Prostate gland (tissue), 2 donors: ENCODE measurements around the gene NCK1. TPM values are rescaled to one million over a fixed set of nuclear protein-coding genes. Genes with fewer than 3 reads are reported as not detected.

ENCODE experiments used
- DNase-seq: peaks from one replicate; pipeline ENCODE4 v3.0.0-alpha.2; 2019; ENCODE audit warnings: low spot score
- H3K27ac ChIP-seq, 2 donors: fragments of 200-600 bp; sonication (generic); 2 replicates each; pipeline ENCODE4 v1.5.1; 2017 to 2019
- H3K27me3 ChIP-seq: fragments of 200-600 bp; sonication (generic); replicated peaks from 2 replicates; pipeline ENCODE4 v1.5.1; 2019; ENCODE audit not compliant: insufficient read depth
- H3K36me3 ChIP-seq, 2 donors: fragments of 200-600 bp; sonication (generic); 1 replicate in 1 of 2; 2 replicates in 1 of 2; pipeline versions ENCODE4 v1.5.1 to v1.8.1; 2017 to 2019
- H3K4me1 ChIP-seq: fragments of 200-600 bp; sonication (generic); replicated peaks from 2 replicates; pipeline ENCODE4 v1.5.1; 2019
- H3K4me3 ChIP-seq, 2 donors: fragments of 200-600 bp; sonication (generic); 2 replicates each; pipeline ENCODE4 v1.5.1; 2017 to 2019
- H3K9me3 ChIP-seq: fragments of 200-600 bp; sonication (generic); 2 replicates; pipeline ENCODE4 v1.5.1; 2017
- POLR2A ChIP-seq: fragments of 450-650 bp; IDR thresholded peaks from one replicate; pipeline ENCODE4 v1.6.1; 2016; ENCODE audit warnings: antibody characterized with exemption, mild to moderate bottlenecking
- POLR2AphosphoS5 ChIP-seq: sonication (generic); formaldehyde crosslinking; IDR thresholded peaks from one replicate; pipeline ENCODE4 v1.6.1; 2017; ENCODE audit warnings: antibody characterized with exemption
- WGBS: methylation state at CpG from one replicate; pipeline ENCODE4 v1.1.5; 2018; 5-methylcytosine and 5-hydroxymethylcytosine counted together
- intact Hi-C: fragments of 100-400 bp; cut with DNase I; formaldehyde crosslinking; loops from one replicate; pipeline ENCODE4 v1.14.2; 2022
- total RNA-seq, 2 donors: library from RNA; depleted of rRNA; stranded (reverse); fragments of >200 nt; gene quantifications; one replicate each; pipeline ENCODE4 v1.1.0, GENCODE V29; 2016
- TF ChIP-seq, protein P1 (sequence below), 4 experiments: fragments of 200-600 bp in 2 of 4; fragments of 450-650 bp in 2 of 4; sonication (generic) in 2 of 4; IDR thresholded peaks; 1 replicate in 3 of 4; 2 replicates in 1 of 4; pipeline ENCODE4 v1.5.1; 2016 to 2019; ENCODE audit warnings: antibody characterized with exemption in 4 of 4, mild to moderate bottlenecking in 2 of 4, moderate library complexity in 2 of 4

NCK1 gene
- total RNA-seq, 2 donors from 2014 or later = 23.3 to 35.6 TPM

DNA sequence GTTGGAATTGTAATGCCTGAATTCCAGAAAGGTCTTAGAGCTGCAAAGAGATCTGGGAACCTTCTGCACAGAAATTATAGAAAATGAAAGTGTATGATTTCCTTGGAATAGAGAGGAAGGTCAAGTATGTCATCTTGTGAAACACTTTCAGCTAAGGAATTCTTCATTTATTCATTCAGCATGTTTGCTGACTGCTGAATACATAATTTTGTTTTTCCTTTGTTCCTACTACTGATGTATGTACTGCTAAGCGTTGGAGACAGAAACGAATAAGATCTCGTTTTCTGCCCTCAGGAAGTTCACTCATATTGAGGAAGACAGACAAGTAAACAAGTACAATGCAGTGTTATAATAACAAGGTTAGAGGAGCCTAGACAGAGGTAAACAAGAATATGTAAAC lies 81.4 kb downstream of the NCK1 start:
- intact Hi-C loops = no loop called here
- Histone ChIP-seq H3K4me3 (no peak overlapping the region), H3K4me1 (no peaks in the 10 kb centered on the region), H3K27ac (no peak overlapping the region), H3K27me3 (no peaks in the 10 kb centered on the region), H3K9me3 (no peaks in the 10 kb centered on the region), H3K36me3 (no peaks in the 10 kb centered on the region)
- WGBS = 69% methylated on average over 3 of the region's 3 CpGs
- DNase-seq = no peak
- TF ChIP-seq, protein P1, sequence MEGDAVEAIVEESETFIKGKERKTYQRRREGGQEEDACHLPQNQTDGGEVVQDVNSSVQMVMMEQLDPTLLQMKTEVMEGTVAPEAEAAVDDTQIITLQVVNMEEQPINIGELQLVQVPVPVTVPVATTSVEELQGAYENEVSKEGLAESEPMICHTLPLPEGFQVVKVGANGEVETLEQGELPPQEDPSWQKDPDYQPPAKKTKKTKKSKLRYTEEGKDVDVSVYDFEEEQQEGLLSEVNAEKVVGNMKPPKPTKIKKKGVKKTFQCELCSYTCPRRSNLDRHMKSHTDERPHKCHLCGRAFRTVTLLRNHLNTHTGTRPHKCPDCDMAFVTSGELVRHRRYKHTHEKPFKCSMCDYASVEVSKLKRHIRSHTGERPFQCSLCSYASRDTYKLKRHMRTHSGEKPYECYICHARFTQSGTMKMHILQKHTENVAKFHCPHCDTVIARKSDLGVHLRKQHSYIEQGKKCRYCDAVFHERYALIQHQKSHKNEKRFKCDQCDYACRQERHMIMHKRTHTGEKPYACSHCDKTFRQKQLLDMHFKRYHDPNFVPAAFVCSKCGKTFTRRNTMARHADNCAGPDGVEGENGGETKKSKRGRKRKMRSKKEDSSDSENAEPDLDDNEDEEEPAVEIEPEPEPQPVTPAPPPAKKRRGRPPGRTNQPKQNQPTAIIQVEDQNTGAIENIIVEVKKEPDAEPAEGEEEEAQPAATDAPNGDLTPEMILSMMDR (IDR thresholded peaks at IDR 0.05) = no peak
- TF ChIP-seq POLR2A = no peak
- TF ChIP-seq POLR2AphosphoS5 = no peak

DNA sequence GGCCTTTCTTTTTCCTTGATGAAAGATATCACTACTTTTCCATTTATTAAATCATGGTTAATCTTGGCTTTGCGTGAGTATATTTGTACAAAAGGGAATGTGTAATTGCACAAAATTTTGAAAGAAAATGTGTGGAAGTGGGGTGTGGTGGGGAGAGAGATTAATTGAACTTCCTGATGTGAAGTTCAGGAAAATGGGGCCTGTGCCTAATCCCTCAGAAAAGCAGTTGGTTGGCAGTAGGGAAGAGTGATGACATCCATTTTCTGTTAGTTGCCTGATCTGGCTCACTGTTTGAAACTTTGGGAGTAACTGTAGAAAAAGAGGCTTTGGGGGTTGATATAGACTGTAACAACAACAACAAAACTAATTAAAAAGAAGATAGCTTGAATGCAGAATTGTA lies 85.0 kb downstream of the NCK1 start:
- Histone ChIP-seq H3K36me3 (no peaks in the 10 kb centered on the region), H3K4me1 (no peaks in the 10 kb centered on the region), H3K9me3 (no peaks in the 10 kb centered on the region), H3K27ac (no peak overlapping the region), H3K4me3 (no peak overlapping the region), H3K27me3 (no peaks in the 10 kb centered on the region)
- TF ChIP-seq, protein P1 (IDR thresholded peaks at IDR 0.05) = no peak
- TF ChIP-seq POLR2AphosphoS5 = no peak
- no peak for TF ChIP-seq POLR2A
- WGBS = 91% methylated on average over 1 of the region's 1 CpG
- DNase-seq = no peak
- intact Hi-C loops = no loop called here

DNA sequence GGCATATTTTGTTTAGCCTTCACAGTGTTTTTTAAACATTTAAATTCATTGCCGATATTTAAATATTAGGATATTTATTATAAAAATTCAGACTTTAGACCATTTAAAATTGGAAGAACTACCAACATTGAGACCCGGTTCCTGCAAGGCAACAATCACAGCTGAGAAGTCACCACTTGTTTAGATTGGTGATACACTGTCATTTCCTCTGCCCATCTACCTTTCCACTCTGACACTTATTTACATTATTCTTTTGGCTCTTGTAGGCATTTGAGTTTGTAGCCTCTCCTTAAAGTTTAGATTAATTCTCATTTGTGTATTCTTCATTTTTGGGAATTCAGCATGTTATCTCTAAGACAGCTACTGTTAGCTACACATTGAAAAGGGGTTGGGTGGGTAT lies 85.5 kb downstream of the NCK1 start:
- no peak for TF ChIP-seq POLR2A
- TF ChIP-seq POLR2AphosphoS5 = no peak
- TF ChIP-seq, protein P1 (IDR thresholded peaks at IDR 0.05) = no peak
- Histone ChIP-seq H3K36me3 (no peaks in the 10 kb centered on the region), H3K9me3 (no peaks in the 10 kb centered on the region), H3K27ac (no peak overlapping the region), H3K27me3 (no peaks in the 10 kb centered on the region), H3K4me3 (no peak overlapping the region), H3K4me1 (no peaks in the 10 kb centered on the region)
- 48% methylated on average over 2 of the region's 2 CpGs for WGBS
- DNase-seq = no peak
- intact Hi-C loops = no loop called here

DNA sequence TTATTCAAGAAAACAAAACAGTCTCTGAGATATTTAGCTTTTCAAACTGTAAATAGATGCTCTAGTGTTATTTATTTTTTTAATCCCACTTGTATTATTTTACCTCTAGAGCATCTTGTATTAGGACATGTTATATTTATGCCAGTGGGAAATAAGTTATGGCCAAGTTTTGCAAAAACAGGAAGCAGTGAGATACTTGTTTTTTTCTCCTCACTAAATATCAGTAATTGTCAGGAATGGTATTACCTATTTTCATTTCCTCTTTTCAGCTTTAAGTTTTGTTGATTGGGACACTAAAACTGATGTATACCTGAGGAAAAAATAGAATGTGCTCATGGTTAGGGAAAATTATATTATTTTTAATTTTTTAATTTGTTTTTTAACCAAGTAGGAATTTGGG lies 87.1 kb downstream of the NCK1 start:
- no peak overlapping the region for H3K4me3 ChIP-seq
- intact Hi-C loops = no loop called here
- TF ChIP-seq POLR2AphosphoS5 = no peak
- TF ChIP-seq, protein P1 (IDR thresholded peaks at IDR 0.05) = no peak
- no peak for TF ChIP-seq POLR2A
- no peak overlapping the region for H3K27ac ChIP-seq
- no peaks in the 10 kb centered on the region for H3K36me3 ChIP-seq
- no peaks in the 10 kb centered on the region for H3K9me3 ChIP-seq
- DNase-seq = no peak
- no peaks in the 10 kb centered on the region for H3K4me1 ChIP-seq
- no peaks in the 10 kb centered on the region for H3K27me3 ChIP-seq

DNA sequence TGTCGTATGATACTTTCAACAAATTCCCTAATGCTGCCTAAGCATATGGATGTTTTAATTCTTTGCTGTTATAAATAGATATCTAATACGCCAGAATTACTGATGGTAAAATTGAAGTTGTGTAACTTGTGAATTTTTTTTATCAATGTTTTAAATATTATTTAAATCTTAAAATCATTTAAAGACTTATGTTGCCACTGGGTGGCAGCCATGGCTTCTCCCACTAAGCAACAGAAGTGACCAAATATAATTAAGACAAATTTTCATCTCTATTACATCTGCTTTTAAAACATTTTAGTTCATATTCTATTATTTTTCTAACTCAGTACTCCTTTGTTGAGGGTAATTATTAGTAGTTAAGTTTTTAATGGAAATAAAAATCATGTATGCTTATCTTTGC lies 87.7 kb downstream of the NCK1 start:
- no peak for DNase-seq
- H3K4me1 ChIP-seq = no peaks in the 10 kb centered on the region
- H3K9me3 ChIP-seq = no peaks in the 10 kb centered on the region
- H3K27ac ChIP-seq = no peak overlapping the region
- WGBS = 97% methylated on average over 2 of the region's 2 CpGs
- no peaks in the 10 kb centered on the region for H3K36me3 ChIP-seq
- intact Hi-C loops = no loop called here
- no peak overlapping the region for H3K4me3 ChIP-seq
- no peaks in the 10 kb centered on the region for H3K27me3 ChIP-seq
- TF ChIP-seq, protein P1 (IDR thresholded peaks at IDR 0.05) = peak in 1 of 4 experiments; percentile 9
- no peak for TF ChIP-seq POLR2A
